ENCODE data around the gene ARHGAP9.
A peak's percentile ranks its signal among the peaks of the same experiment; 100 is the strongest.

The ARHGAP9 gene

DNA sequence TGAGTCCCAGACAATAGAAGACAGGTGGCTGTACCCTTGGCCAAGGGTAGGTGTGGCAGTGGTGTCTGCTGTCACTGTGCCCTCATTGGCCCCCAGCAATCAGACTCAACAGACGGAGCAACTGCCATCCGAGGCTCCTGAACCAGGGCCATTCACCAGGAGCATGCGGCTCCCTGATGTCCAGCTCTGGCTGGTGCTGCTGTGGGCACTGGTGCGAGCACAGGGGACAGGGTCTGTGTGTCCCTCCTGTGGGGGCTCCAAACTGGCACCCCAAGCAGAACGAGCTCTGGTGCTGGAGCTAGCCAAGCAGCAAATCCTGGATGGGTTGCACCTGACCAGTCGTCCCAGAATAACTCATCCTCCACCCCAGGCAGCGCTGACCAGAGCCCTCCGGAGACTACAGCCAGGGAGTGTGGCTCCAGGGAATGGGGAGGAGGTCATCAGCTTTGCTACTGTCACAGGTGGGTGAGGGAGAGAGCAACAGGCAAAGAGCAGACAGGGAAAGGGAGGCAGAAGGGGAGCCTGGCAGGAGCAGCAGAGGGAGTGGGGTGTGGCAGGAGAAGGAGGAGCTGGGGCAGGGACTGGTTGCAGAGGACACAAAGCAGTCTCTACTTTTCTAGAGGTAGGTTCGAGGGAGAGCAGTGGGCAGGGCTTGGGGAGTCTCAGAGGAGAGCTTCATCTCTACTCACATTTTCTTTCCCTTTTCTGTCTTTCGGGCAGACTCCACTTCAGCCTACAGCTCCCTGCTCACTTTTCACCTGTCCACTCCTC, 24.1 kb downstream of the ARHGAP9 start:
- Histone ChIP-seq H3K36me3 (ENCODE audit: control insufficient read depth in 2 of 2, insufficient read depth in 2 of 2, low read length in 2 of 2) (no peaks in the 10 kb centered on the region), H3K4me3 (ENCODE audit: low read length in 2 of 2) (no peak overlapping the region), H3K4me1 (ENCODE audit: control insufficient read depth, insufficient read depth, low read length) (peaks cover 34% of the 10 kb centered on the region), H3K9ac (ENCODE audit: low read length in 2 of 2) (no peak overlapping the region), H3K9me3 (ENCODE audit: control insufficient read depth in 2 of 2, low read length in 2 of 2) (no peaks in the 10 kb centered on the region), H3K27me3 (ENCODE audit: control insufficient read depth in 1 of 2, insufficient read depth in 2 of 2, low read length in 2 of 2) (peaks cover 3 to 7% of the 10 kb centered on the region in 2 donors), H3K27ac (ENCODE audit: low read length) (no peak overlapping the region)

DNA sequence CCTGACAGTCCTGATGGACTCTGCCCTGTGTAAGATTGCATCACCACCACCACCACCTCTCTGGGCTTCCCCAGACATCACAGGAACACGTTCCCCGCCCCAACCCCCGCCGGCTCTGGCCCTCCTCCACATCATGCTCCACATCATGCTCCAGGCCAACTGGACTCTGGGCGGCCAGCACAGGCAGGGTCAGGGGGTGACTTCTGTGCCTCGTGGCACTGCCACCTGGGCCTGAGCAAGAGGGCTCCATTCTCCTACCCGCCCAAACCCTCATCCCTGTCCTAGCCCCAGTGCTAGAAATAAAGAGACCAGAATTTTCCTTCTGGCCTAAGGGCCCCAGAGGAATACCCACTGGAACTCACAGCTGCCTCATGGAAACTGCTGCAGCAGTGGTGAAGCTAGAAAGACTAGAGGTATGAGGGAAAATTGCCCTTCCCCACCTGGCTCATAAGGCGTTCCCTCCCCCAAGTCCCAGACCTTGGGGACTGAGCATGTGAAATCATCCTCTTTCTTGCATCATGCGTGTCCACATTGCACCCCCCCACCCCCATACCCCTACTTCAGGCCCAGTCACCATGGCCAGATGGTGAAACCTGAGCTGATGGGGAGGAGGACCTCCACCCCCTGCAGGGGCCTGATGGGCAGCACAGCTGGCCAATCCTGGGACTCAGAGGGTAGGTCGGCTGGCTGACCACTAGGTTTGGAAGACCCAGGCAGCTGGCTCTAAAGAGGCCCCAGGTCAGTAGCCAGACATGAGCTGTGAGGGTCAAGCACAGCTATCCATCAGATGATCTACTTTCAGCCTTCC, 24.9 kb downstream of the ARHGAP9 start, which contains the start of gene INHBE:
Gene INHBE, plus strand, starts transcription at position 742 of the 808 bp plus-strand sequence. CDS start 230 bp downstream, outside the sequence.
- no peaks in the 10 kb centered on the region for H3K9me3 ChIP-seq (ENCODE audit: control insufficient read depth in 2 of 2, low read length in 2 of 2)
- no peak within 1 kb of the TSS for H3K9ac ChIP-seq (ENCODE audit: low read length in 2 of 2)
- H3K27me3 ChIP-seq (ENCODE audit: control insufficient read depth in 1 of 2, insufficient read depth in 2 of 2, low read length in 2 of 2): peaks cover 3 to 7% of the 10 kb centered on the region in 2 donors
- no peaks in the 10 kb centered on the region for H3K36me3 ChIP-seq (ENCODE audit: control insufficient read depth in 2 of 2, insufficient read depth in 2 of 2, low read length in 2 of 2)
- H3K27ac ChIP-seq (ENCODE audit: low read length): no peak within 1 kb of the TSS
- no peak within 1 kb of the TSS for H3K4me3 ChIP-seq (ENCODE audit: low read length in 2 of 2)
- peaks cover 30% of the 10 kb centered on the region for H3K4me1 ChIP-seq (ENCODE audit: control insufficient read depth, insufficient read depth, low read length)

DNA sequence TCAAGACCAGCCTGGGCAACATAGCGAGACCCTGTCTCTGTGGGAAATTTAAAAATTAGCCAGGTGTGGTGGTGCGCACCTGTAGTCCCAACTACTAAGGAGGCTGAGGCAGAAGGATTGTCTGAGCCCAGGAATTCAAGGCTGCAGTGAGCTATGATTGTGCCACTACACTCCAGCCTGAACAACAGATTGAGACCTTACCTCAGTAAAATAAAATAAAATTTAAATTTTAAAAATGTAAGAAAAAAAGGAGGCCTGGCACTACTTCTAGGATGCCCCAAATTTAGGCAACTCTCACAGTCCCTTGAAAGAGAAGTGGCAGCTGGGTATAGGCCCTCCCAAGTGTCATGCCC, 25.5 kb downstream of the ARHGAP9 start:
- Histone ChIP-seq H3K4me1 (ENCODE audit: control insufficient read depth, insufficient read depth, low read length) (peaks cover 27% of the 10 kb centered on the region), H3K9me3 (ENCODE audit: control insufficient read depth in 2 of 2, low read length in 2 of 2) (no peaks in the 10 kb centered on the region), H3K4me3 (ENCODE audit: low read length in 2 of 2) (no peak overlapping the region), H3K36me3 (ENCODE audit: control insufficient read depth in 2 of 2, insufficient read depth in 2 of 2, low read length in 2 of 2) (no peaks in the 10 kb centered on the region), H3K9ac (ENCODE audit: low read length in 2 of 2) (no peak overlapping the region), H3K27ac (ENCODE audit: low read length) (no peak overlapping the region), H3K27me3 (ENCODE audit: control insufficient read depth in 1 of 2, insufficient read depth in 2 of 2, low read length in 2 of 2) (peaks cover 3 to 7% of the 10 kb centered on the region in 2 donors)

DNA sequence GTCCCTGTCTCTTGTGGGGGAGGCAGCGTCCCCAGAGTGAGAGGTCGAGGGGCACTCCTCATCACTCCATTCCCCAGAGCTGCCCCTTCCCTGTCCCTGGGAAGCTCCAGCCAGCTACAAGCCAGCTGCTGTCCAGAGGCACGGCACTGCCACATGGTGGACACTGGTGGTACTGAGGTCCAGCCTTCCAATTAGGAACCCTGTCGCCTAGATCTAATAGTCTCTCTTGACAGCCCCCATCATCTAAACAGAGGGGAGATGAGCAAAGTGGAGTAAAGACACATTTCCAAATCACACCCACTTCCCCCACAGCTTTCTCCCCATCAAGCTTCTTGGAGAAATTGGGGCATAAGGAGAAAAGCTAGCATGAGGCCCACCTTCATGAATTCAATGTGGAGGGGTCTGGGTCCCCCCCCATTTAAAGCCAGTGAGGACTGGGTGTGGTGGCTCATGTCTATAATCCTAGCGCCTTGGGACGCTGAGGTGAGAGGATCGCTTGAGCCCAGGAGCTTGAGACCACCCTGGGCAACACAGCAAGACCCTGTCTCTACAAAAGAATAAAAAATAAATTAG, 26.6 kb downstream of the ARHGAP9 start:
- no peak overlapping the region for H3K9ac ChIP-seq (ENCODE audit: low read length in 2 of 2)
- H3K27ac ChIP-seq (ENCODE audit: low read length): peak overlapping the region; percentile 49
- H3K4me1 ChIP-seq (ENCODE audit: control insufficient read depth, insufficient read depth, low read length): peaks cover 20% of the 10 kb centered on the region
- peaks cover 3 to 7% of the 10 kb centered on the region in 2 donors for H3K27me3 ChIP-seq (ENCODE audit: control insufficient read depth in 1 of 2, insufficient read depth in 2 of 2, low read length in 2 of 2)
- H3K36me3 ChIP-seq (ENCODE audit: control insufficient read depth in 2 of 2, insufficient read depth in 2 of 2, low read length in 2 of 2): no peaks in the 10 kb centered on the region
- peak overlapping the region; percentile 29 to 52 for H3K4me3 ChIP-seq (ENCODE audit: low read length in 2 of 2)
- H3K9me3 ChIP-seq (ENCODE audit: control insufficient read depth in 2 of 2, low read length in 2 of 2): peaks cover 0 to 2% of the 10 kb centered on the region in 2 donors

DNA sequence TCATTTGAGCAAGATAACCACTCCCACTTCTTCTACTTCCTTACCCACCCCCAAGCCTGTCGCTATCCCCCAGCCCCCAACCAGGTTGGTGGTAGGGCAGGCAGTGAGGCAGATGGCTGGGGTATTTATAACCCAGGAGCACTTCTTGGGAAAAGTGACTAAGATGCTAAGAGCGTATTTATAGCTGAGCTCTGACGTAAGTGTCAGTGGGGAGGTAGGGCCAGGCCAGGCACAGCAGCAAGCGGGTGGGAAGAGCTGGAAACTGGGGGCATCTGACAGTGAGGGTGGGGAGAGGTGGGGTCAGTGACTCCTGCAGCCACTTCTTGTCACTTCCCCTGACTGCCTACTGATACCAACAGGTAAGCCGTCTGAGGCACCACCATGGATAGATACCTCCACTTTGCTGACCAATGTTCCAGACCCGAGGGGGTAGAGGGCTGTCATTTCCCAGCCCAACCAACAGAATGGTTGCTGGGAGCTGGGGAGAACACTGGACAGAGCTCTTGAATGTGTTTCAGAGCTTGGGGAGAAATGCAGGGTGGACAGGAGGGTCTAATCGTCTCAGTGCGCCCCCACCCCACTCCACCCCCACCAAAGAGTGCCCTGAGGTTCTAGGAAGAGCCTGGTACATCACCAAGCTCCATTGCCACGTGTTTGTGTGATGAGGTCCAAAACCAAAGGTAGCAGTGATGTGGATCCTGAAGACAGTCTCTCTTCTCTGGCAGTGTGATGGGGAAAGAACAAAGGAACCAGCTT, 27.3 kb downstream of the ARHGAP9 start:
- Histone ChIP-seq H3K36me3 (ENCODE audit: control insufficient read depth in 2 of 2, insufficient read depth in 2 of 2, low read length in 2 of 2) (no peaks in the 10 kb centered on the region), H3K27me3 (ENCODE audit: control insufficient read depth in 1 of 2, insufficient read depth in 2 of 2, low read length in 2 of 2) (peaks cover 3 to 7% of the 10 kb centered on the region in 2 donors), H3K9me3 (ENCODE audit: control insufficient read depth in 2 of 2, low read length in 2 of 2) (peaks cover 0 to 2% of the 10 kb centered on the region in 2 donors), H3K9ac (ENCODE audit: low read length in 2 of 2) (peak overlapping the region; percentile 36 to 63), H3K4me1 (ENCODE audit: control insufficient read depth, insufficient read depth, low read length) (peaks cover 20% of the 10 kb centered on the region), H3K4me3 (ENCODE audit: low read length in 2 of 2) (peak overlapping the region; percentile 29 to 52), H3K27ac (ENCODE audit: low read length) (peak overlapping the region; percentile 49)

DNA sequence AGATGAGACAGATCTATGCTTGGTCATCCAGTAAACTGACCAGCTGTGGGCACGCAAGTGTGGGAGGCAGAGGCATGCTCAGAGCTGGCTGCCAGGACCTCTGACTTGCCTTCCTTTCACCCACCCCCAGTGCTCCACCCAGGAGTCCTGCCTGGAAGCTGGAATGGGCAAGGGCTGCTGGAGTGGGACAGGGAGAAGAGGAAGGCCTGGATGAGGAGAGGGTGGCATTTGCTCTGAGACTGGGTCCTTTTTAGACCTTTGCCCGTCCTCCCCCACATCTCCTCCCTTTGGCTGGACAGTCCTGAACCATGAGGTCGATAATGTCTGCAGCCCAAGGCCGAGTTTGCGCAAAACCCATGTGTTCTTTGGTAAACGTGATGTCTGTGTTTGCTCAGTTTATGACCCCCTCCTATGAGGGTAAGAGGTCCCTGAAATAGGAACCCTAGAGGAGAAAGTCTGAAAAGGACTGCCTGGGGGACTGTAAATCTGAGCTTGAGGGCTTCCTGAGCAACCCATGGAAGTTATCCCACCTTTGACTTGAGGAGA, 28.4 kb downstream of the ARHGAP9 start:
- Histone ChIP-seq H3K9me3 (ENCODE audit: control insufficient read depth in 2 of 2, low read length in 2 of 2) (peaks cover 0 to 2% of the 10 kb centered on the region in 2 donors), H3K36me3 (ENCODE audit: control insufficient read depth in 2 of 2, insufficient read depth in 2 of 2, low read length in 2 of 2) (no peaks in the 10 kb centered on the region), H3K9ac (ENCODE audit: low read length in 2 of 2) (no peak overlapping the region), H3K4me3 (ENCODE audit: low read length in 2 of 2) (no peak overlapping the region), H3K4me1 (ENCODE audit: control insufficient read depth, insufficient read depth, low read length) (peaks cover 20% of the 10 kb centered on the region), H3K27ac (ENCODE audit: low read length) (no peak overlapping the region), H3K27me3 (ENCODE audit: control insufficient read depth in 1 of 2, insufficient read depth in 2 of 2, low read length in 2 of 2) (peaks cover 3 to 6% of the 10 kb centered on the region in 2 donors)

DNA sequence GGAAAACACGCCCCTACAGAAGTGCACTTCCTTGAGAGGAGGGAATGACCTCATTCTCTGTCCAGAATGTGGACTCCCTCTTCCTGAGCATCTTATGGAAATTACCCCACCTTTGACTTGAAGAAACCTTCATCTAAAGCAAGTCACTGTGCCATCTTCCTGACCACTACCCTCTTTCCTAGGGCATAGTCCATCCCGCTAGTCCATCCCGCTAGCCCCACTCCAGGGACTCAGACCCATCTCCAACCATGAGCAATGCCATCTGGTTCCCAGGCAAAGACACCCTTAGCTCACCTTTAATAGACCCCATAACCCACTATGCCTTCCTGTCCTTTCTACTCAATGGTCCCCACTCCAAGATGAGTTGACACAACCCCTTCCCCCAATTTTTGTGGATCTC, 29.6 kb downstream of the ARHGAP9 start:
- Histone ChIP-seq H3K27me3 (ENCODE audit: control insufficient read depth in 1 of 2, insufficient read depth in 2 of 2, low read length in 2 of 2) (no peaks in the 10 kb centered on the region), H3K36me3 (ENCODE audit: control insufficient read depth in 2 of 2, insufficient read depth in 2 of 2, low read length in 2 of 2) (no peaks in the 10 kb centered on the region), H3K9ac (ENCODE audit: low read length in 2 of 2) (no peak overlapping the region), H3K27ac (ENCODE audit: low read length) (no peak overlapping the region), H3K4me3 (ENCODE audit: low read length in 2 of 2) (no peak overlapping the region), H3K9me3 (ENCODE audit: control insufficient read depth in 2 of 2, low read length in 2 of 2) (peaks cover 0 to 2% of the 10 kb centered on the region in 2 donors), H3K4me1 (ENCODE audit: control insufficient read depth, insufficient read depth, low read length) (peaks cover 17% of the 10 kb centered on the region)

DNA sequence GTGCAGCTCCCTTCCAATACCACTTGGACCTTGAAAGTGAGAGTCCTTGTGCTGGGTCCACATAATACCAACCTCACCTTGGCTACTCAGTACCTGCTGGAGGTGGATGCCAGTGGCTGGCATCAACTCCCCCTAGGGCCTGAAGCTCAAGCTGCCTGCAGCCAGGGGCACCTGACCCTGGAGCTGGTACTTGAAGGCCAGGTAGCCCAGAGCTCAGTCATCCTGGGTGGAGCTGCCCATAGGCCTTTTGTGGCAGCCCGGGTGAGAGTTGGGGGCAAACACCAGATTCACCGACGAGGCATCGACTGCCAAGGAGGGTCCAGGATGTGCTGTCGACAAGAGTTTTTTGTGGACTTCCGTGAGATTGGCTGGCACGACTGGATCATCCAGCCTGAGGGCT, 30.3 kb downstream of the ARHGAP9 start:
- Histone ChIP-seq H3K9me3 (ENCODE audit: control insufficient read depth in 2 of 2, low read length in 2 of 2) (peaks cover 0 to 2% of the 10 kb centered on the region in 2 donors), H3K27ac (ENCODE audit: low read length) (no peak overlapping the region), H3K36me3 (ENCODE audit: control insufficient read depth in 2 of 2, insufficient read depth in 2 of 2, low read length in 2 of 2) (no peaks in the 10 kb centered on the region), H3K4me3 (ENCODE audit: low read length in 2 of 2) (no peak overlapping the region), H3K4me1 (ENCODE audit: control insufficient read depth, insufficient read depth, low read length) (peaks cover 17% of the 10 kb centered on the region), H3K27me3 (ENCODE audit: control insufficient read depth in 1 of 2, insufficient read depth in 2 of 2, low read length in 2 of 2) (no peaks in the 10 kb centered on the region), H3K9ac (ENCODE audit: low read length in 2 of 2) (no peak overlapping the region)

DNA sequence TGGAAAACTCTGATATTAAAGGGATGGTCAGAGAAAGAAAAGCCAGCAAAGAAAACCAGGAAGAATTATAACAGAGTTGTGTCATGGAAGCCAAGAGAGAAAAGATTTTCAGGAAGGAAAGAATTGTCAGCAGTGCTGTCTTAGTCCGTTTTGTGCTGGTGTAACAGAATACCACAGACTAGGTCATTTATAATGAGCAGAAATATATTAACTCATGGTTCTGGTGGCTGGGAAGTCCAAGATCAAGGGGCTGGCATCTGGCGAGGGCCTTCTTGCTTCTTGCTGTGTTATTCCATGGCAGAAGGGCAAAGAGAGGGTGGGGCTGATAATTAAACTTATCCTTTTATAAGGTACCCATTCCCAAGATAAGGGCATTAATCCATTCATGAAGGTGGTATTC, 31.0 kb downstream of the ARHGAP9 start:
- Histone ChIP-seq H3K27ac (ENCODE audit: low read length) (no peak overlapping the region), H3K4me3 (ENCODE audit: low read length in 2 of 2) (no peak overlapping the region), H3K27me3 (ENCODE audit: control insufficient read depth in 1 of 2, insufficient read depth in 2 of 2, low read length in 2 of 2) (no peaks in the 10 kb centered on the region), H3K9me3 (ENCODE audit: control insufficient read depth in 2 of 2, low read length in 2 of 2) (peaks cover 0 to 2% of the 10 kb centered on the region in 2 donors), H3K9ac (ENCODE audit: low read length in 2 of 2) (no peak overlapping the region), H3K4me1 (ENCODE audit: control insufficient read depth, insufficient read depth, low read length) (peaks cover 17% of the 10 kb centered on the region), H3K36me3 (ENCODE audit: control insufficient read depth in 2 of 2, insufficient read depth in 2 of 2, low read length in 2 of 2) (no peaks in the 10 kb centered on the region)
